Measurements from ENCODE around the gene ARHGEF7.

DNA sequence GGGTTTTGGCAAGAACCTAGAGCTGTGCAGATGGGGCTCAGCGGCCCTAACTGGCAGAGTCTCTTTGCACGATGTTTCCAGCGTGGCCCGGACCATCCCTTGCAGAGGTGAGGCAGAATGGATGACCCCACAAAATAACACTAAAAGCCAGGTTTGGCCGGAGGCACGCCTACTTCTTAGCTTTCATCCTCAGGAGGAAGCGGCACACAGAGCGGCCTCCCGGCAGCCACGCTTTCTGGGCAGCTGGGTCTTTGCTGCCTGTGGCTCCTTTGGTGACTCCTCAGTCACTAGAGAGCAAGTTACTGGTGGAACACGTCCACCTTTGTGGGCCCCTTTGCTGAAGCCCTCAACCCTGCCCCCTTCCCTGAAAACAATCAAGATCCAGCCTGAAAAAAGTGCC, 230.6 kb downstream of the ARHGEF7 start:
- no peak for TF ChIP-seq CTCF (IDR thresholded peaks at IDR 0.05; ENCODE audit: low read length)
- TF ChIP-seq EZH2 (IDR thresholded peaks at IDR 0.05; ENCODE audit: borderline replicate concordance, low read length): no peak
